HTR-8/SVneo (cell line): ENCODE data around the gene CATSPER3.

Experiments
- DNase-seq: peaks from one replicate; pipeline ENCODE4 v3.0.0; 2011; ENCODE audit warnings: low spot score, mixed read lengths; ENCODE audit not compliant: insufficient read length
- FAIRE-seq: peaks from 2 replicates; lab custom pipeline; 2011; peaks lifted over from hg19 to GRCh38; lab: Jason Lieb, UNC

The CATSPER3 gene

DNA sequence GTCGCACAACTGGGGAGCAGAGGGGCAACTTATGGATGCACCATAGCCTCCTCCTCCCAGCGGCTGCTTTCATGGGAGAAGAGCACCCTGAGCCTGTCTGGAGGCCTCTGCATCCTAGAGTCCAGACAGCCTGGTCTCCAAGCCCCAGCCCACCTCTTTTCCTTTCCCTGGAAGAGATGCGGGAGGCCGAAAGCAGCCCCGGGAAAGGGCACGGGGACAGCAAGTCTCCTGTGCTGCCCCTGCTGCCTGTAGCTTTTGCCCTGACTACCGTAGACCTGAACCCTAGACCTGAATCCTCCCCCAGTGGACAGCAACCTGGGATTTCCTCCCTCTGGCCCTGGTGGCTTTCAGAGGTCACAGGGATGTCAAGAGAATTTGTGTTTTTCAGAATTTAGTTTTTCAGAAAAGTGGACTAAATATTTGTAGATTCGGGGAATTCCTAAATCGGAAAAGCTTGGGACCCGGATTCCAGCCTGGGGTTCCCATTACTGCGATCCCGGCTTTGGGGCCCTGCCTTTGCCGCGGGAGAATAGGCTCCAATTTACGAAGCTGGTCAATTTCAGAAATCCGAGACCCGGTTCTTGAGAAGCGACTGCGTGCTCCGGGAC, 70.6 kb downstream of the CATSPER3 start:
- FAIRE-seq = no peak

DNA sequence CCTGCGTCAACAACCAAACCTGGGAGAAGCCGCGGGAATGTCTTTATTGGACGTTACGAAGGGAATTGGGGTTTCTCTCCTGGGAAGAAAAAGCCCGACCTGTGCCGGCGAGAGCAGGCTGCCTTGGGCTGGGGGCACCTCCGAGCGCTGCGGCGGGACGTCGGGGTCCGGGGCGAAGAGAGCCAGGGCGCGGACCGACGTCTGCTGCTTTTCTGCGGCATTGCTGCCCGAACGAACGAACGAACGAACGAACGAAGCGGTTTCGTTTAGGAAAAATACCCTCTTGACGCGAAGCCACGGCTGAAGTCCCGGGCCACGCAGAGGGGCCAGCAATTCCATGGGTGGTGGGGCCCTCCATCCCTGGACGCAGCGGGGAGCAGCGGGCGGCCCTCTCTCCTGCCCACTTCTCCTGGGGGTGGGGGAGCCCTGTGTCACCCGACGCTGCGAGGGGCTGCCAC, 71.1 kb downstream of the CATSPER3 start:
- FAIRE-seq = no peak
- no peak for DNase-seq

More for the DNA sequence above, 70.6 kb downstream of the CATSPER3 start:
- no peak for DNase-seq

GRCh38 chr5:135039271-135040033, 71.7 kb downstream of the CATSPER3 start:
- DNase-seq (no peak), FAIRE-seq (no peak)

GRCh38 chr5:135040034-135040332, 72.3 kb downstream of the CATSPER3 start:
- DNase-seq (no peak), FAIRE-seq (no peak)

DNA sequence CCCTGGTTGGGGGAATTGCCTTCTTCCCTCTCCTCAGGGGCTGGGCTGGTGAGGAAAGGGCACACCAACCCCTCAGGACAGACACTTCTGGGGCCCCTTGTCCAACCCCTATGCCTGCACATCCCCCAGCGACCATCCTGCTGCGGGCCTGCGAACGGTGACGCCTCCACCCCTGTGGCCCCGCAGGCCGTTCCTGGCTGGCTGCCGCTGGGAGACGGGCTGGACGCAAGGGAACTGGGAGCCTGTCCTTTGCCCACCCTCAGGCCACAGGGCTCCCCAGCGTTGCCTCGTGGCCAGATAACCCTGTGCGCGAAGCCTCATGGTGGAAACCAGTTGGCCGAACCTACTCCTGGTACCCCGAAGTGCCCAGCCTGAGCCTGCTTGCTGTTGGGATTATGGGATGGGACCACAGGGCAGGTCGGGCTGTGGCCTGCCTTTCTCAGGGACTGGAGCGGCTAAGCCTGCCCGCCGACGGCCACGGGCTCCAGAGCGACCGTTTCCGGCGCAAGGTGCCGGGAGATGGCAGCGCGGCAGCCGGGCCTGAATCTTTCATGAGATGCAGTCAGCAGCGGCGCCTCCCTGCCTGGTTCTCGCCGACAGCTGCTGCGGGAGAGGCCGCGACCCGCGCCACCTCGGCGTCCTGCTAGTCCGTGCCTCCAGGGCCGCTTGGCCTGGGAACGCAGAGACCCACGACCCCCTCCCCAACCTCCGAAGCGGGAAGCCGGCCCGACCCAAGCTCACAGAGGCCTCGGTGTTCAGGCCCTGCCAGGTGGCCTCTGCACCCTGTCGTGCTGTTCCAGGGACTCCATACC, 72.8 kb downstream of the CATSPER3 start:
- no peak for DNase-seq

DNA sequence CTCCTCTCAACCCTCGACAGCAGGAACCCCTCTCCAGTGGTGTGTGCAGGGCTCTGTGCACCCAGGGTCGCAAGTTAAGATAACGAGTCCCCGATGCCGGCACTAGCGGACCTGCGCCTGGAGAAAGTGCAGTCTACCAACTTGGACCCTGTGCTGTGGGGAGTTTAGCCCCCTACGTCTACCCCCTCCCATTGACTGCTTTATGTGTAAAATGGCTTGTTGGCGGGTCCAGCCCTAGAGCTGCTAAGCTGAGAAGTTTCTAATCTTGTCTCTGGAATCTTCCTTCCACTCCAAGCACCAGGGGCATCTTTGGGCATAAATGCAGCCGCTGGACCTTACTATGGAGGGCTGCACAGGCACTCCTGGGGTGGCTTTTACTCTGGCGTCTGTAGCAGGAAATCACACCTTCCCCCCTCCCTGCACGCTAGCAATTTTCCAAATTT, 73.5 kb downstream of the CATSPER3 start:
- FAIRE-seq = no peak
- DNase-seq = no peak

More for the DNA sequence above, 72.8 kb downstream of the CATSPER3 start:
- no peak for FAIRE-seq

DNA sequence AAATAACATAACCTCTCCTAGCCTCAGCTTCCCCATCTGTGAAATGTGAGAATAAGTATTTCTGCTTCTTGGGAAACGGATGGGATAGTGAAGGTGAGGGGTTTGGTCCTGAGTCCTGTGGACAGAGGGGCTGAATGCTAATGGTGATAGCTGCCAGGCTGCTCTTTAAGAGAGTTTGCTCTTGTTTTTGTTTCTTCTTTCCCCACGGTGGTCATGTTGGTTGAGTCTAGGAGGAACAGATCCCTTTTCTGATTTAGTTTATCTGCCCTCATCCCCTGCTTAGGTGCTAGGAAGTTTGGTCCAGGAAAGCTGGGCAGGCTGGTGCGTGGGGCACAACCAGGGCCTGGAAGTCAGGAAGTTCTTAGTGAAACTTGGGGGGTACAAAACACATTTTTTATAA, 74.0 kb downstream of the CATSPER3 start:
- no peak for DNase-seq
- FAIRE-seq = no peak

- FAIRE-seq (no peak), DNase-seq (no peak)
Measured at GRCh38 chr5:135042595-135042994, 74.9 kb downstream of the CATSPER3 start.

DNA sequence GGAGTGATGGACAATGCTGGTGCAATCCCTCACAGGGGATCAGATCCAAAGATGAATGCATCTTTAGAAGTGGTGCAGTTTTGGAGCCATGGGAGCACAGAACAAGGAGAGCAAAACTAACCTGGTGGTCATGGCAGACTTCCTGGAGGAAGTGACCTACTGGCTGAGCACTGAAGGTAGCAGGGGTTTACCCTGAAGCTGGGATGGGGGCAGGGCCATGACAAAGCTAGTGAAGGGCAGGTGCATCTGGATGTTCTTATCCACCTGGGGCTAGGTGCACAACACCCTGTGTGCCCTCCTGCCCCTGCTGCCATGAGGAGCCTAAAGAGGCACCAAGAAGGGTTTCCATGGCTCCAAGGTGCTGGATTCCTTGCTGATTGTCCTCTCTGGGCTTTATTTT, 77.8 kb downstream of the CATSPER3 start:
- FAIRE-seq = no peak

GRCh38 chr5:135046661-135047346, 79.1 kb downstream of the CATSPER3 start:
- no peak for FAIRE-seq
- DNase-seq = no peak

More for the DNA sequence above, 77.8 kb downstream of the CATSPER3 start:
- no peak for DNase-seq

DNA sequence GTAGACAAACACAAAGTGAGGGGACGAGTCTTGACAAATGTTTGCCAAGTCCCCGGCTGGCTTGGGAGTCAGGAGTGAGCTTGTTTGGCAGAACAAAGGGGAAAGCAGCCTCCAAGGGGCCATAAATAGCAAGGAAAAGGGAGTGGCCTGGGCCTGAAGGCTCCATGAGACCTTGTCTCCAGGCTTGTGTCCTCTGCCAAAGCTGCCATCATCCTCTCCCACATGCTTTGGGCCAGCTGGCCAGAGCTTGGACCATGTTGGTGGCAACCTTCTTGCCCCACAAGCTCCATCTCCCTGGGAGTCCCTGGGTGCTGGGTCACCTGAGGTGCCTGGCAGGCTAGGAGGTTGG, 79.6 kb downstream of the CATSPER3 start:
- FAIRE-seq (no peak), DNase-seq (no peak)

- DNase-seq (no peak), FAIRE-seq (no peak)
Measured at GRCh38 chr5:135048286-135048685, 80.6 kb downstream of the CATSPER3 start.

GRCh38 chr5:135048930-135049329, 81.2 kb downstream of the CATSPER3 start:
- FAIRE-seq (no peak), DNase-seq (no peak)

DNA sequence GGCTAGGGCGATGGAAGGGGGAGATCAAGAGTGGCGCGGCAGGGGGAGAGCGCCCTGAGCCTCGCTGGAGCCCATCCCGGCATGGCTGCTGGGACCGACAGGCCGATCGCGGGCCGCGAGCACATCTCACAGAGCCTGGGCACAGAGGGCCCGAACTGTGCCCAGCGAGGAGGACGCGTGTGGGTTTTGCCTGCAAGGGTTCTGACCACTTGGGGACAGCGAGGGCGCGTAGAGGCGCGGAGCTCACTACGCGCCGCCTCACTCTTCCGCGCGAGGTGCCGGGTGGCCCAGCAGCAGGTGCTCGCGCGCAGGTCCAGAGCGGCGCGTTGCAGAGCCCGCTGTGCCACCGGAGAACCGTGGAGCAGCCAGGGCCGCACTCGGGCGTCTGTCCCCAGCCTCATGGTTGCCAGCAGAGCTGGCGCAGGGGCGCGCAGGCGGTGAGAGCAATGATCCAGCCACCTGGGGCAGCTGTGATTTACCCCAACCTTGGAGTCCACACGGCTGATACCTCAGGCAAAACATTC, 82.6 kb downstream of the CATSPER3 start:
- DNase-seq (no peak), FAIRE-seq (no peak)

GRCh38 chr5:135051399-135051798, 83.7 kb downstream of the CATSPER3 start:
- no peak for FAIRE-seq

GRCh38 chr5:135051872-135052271, 84.2 kb downstream of the CATSPER3 start:
- FAIRE-seq (no peak), DNase-seq (no peak)

More at GRCh38 chr5:135051399-135051798, 83.7 kb downstream of the CATSPER3 start:
- DNase-seq = no peak

DNA sequence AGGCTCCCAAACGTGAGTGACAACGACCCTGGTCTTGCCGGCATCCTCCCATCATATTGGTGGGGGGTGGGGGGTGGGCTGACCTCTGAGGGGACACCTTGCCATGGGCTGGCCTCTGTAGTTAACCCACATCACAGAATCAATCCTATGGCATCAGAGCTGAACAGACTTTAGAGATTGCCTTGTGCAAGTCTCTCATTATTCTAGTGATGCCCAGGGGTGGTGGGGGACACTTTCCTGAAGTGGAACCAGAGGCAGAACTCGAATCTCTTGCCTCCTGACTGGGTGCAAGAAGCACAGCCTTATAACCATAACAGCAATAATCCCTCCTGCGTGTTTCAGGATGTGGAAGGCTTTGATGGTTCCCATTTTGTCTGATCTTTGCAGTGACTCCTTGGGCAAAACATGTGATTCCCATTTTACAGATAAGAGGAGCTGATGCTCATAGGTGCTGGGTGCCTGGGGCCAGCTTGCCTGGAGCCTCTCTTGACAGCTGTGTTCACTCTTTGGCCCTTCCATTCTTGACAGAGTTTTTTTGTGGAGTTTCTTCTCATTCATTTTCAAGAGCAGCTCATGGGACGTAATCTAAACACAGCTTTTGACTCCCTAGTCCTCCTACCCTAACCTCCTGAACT, 84.9 kb downstream of the CATSPER3 start:
- DNase-seq (no peak), FAIRE-seq (no peak)

DNA sequence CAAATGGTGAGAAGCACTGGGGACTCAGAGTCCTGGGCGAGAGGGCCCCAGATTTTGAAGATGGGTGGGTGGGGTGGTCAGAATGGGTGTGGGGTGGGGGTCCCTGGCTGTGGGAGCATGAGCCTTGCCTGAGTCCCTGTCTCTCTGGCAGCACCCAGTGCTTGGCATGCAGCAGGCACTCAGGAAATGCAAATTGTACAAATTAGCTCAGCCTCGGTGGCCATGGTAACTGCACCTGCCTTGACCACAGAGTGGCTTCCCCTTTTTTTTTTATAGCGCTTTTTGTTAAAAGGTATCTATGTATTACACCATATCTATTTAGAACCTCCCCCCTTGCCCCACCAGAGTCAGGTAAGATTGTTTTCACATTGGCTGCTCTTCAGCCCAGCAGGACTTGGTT, 85.6 kb downstream of the CATSPER3 start:
- DNase-seq (no peak), FAIRE-seq (no peak)

DNA sequence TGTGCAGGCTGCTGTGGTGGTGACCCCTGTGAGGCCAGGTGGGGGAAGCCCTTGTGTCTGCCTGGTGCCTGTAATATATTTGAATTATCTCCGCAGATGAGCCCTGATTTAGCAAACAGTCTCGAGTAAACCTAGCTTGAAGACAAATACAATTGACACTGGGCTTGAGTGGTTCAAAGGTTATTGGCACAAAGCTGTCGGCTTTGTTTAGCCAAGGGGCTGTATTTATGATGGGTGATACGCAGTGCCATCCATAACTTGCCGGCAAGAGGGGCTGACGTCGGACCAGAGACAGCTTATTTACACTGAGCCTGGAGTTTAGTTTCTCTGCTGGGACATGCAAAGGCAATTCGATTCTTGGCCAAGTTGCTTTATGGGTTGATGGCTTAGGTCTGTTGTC, 86.3 kb downstream of the CATSPER3 start:
- FAIRE-seq (no peak), DNase-seq (no peak)

DNA sequence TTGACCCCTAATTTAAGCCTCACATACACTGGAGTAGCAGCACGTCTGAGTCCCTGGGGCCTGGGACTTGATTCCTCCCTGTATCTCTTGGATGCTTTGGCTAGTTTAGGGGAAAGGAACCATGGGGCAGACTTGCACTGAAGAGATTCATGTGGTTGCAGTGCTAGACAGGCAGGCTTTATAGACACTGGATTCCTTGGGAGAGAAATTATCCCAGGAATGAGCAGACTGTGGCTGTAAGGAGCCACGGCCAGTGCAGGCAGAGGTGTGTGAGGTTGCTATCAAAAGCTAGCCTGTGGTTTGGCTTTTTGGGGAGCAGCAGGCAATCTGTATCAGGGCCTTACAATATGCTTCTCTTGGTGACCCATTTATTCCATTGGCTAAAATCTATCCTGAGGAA, 86.8 kb downstream of the CATSPER3 start:
- DNase-seq = no peak
- no peak for FAIRE-seq
